Adrenal gland (tissue), 5 donors: ENCODE measurements around the gene HSPA9.

ENCODE experiments used
- CTCF ChIP-seq, 6 experiments: fragments of 450-650 bp in 4 of 6; fragments of 200-600 bp in 2 of 6; sonication (generic) in 1 of 6; IDR thresholded peaks; 1 replicate in 5 of 6; 2 replicates in 1 of 6; pipeline versions ENCODE4 v1.5.1 to v1.8.0; 2016 to 2021; ENCODE audit warnings: antibody characterized with exemption in 6 of 6, mild to moderate bottlenecking in 2 of 6, moderate library complexity in 1 of 6
- POLR2A ChIP-seq, 2 donors: fragments of 450-650 bp; IDR thresholded peaks; one replicate each; pipeline ENCODE4 v1.6.1; 2017; ENCODE audit warnings: antibody characterized with exemption in 2 of 2, mild to moderate bottlenecking in 2 of 2, moderate library complexity in 1 of 2
- donor health status: DM: no; HTN: no; CAD: no.

GRCh38 chr5:138552657-138553056, 22.5 kb downstream of the HSPA9 start:
- TF ChIP-seq CTCF (IDR thresholded peaks at IDR 0.05), result no peak
- no peak for TF ChIP-seq POLR2A (IDR thresholded peaks at IDR 0.05)
